WTC11 (cell line): ENCODE data around the gene PYGB. TPM values are rescaled to one million over a fixed set of nuclear protein-coding genes. Genes with fewer than 3 reads are reported as not detected.

Experiments used
- ATAC-seq: fragments of 200-7000 bp; cut with Tn5 transposase; 2 replicates; pipeline ENCODE4 v1.10.0; 2021; ENCODE audit warnings: mild to moderate bottlenecking, moderate library complexity
- CTCF ChIA-PET: fragments of 300-600 bp; sonication (Branson Sonifier 250); formaldehyde crosslinking; loops from one replicate; lab custom pipeline; 2021; ENCODE audit warnings: antibody characterized with exemption; lab: Charles Lee
- POLR2A ChIA-PET: fragments of 350-600 bp; sonication (Branson Sonifier 250); formaldehyde crosslinking; loops from one replicate; lab custom pipeline; 2021; ENCODE audit warnings: antibody characterized with exemption; lab: Charles Lee
- DNase-seq: peaks from one replicate; pipeline ENCODE4 v3.0.0; 2021; ENCODE audit warnings: low spot score
- H3K27ac Mint-ChIP-seq: 2 replicates; pipeline ENCODE4 v1.8.0; 2021; ENCODE audit warnings: mixed read lengths
- H3K27me3 Mint-ChIP-seq: 2 replicates; pipeline ENCODE4 v1.8.0; 2021; ENCODE audit warnings: low read depth, mild to moderate bottlenecking, moderate library complexity, mixed read lengths
- H3K36me3 Mint-ChIP-seq: 2 replicates; pipeline ENCODE4 v1.8.0; 2021; ENCODE audit warnings: mixed read lengths
- H3K4me1 Mint-ChIP-seq: 2 replicates; pipeline ENCODE4 v1.8.0; 2022; ENCODE audit warnings: mixed read lengths
- H3K4me3 Mint-ChIP-seq: 2 replicates; pipeline ENCODE4 v1.8.0; 2021; ENCODE audit warnings: mild to moderate bottlenecking, moderate library complexity, mixed read lengths
- H3K9me3 Mint-ChIP-seq: 2 replicates; pipeline ENCODE4 v1.8.0; 2021; ENCODE audit warnings: mixed read lengths
- ATF3 ChIP-seq: sonication (generic); formaldehyde crosslinking; conservative IDR thresholded peaks from 2 replicates; pipeline ENCODE4 v1.8.1; 2022; ENCODE audit warnings: mild to moderate bottlenecking, missing genetic modification reagents
- CREM ChIP-seq: sonication (generic); formaldehyde crosslinking; IDR thresholded peaks from 2 replicates; pipeline ENCODE4 v1.8.1; 2022; ENCODE audit warnings: mild to moderate bottlenecking, missing genetic modification reagents, moderate library complexity
- FOXJ3 ChIP-seq: sonication (generic); formaldehyde crosslinking; IDR thresholded peaks from 2 replicates; pipeline ENCODE4 v1.9.0; 2021; ENCODE audit warnings: missing genetic modification reagents, mild to moderate bottlenecking, borderline replicate concordance
- FOXK1 ChIP-seq: sonication (generic); formaldehyde crosslinking; IDR thresholded peaks from 2 replicates; pipeline ENCODE4 v1.8.0; 2022; ENCODE audit warnings: mild to moderate bottlenecking, moderate library complexity, missing genetic modification reagents
- GRHL2 ChIP-seq: fragments of 250-450 bp; sonication (Bioruptor Pico); IDR thresholded peaks from 2 replicates; pipeline ENCODE4 v1.8.0; 2022; ENCODE audit warnings: mild to moderate bottlenecking, moderate library complexity; ENCODE audit not compliant: insufficient replicate concordance, severe bottlenecking
- JAZF1 ChIP-seq: fragments of 250-450 bp; sonication (Bioruptor Pico); IDR thresholded peaks from 2 replicates; pipeline ENCODE4 v1.9.0; 2021; ENCODE audit warnings: moderate library complexity, mild to moderate bottlenecking, inconsistent platforms
- KAT7 ChIP-seq: sonication (generic); formaldehyde crosslinking; IDR thresholded peaks from 2 replicates; pipeline ENCODE4 v1.8.1; 2023; ENCODE audit warnings: missing genetic modification reagents, mild to moderate bottlenecking, borderline replicate concordance
- MAX ChIP-seq: sonication (generic); formaldehyde crosslinking; IDR thresholded peaks from 2 replicates; pipeline ENCODE4 v1.8.0; 2022; ENCODE audit warnings: mild to moderate bottlenecking, missing genetic modification reagents
- MYBL2 ChIP-seq: sonication (generic); formaldehyde crosslinking; IDR thresholded peaks from 2 replicates; pipeline ENCODE4 v1.8.1; 2023; ENCODE audit warnings: mild to moderate bottlenecking, moderate library complexity, missing genetic modification reagents
- NFYB ChIP-seq: sonication (generic); formaldehyde crosslinking; conservative IDR thresholded peaks from 2 replicates; pipeline ENCODE4 v1.8.0; 2022; ENCODE audit warnings: low read depth, missing genetic modification reagents
- NR3C1 ChIP-seq: sonication (generic); formaldehyde crosslinking; conservative IDR thresholded peaks from 2 replicates; pipeline ENCODE4 v1.8.1; 2023; ENCODE audit warnings: low read depth, mild to moderate bottlenecking, missing genetic modification reagents
- RORB ChIP-seq: fragments of 250-450 bp; sonication (Bioruptor Pico); IDR thresholded peaks from 2 replicates; pipeline ENCODE4 v1.9.0; 2021; ENCODE audit warnings: mild to moderate bottlenecking
- SMAD4 ChIP-seq: sonication (generic); formaldehyde crosslinking; IDR thresholded peaks from 2 replicates; pipeline ENCODE4 v1.8.0; 2022; ENCODE audit warnings: mild to moderate bottlenecking, missing genetic modification reagents
- SP1 ChIP-seq: sonication (generic); formaldehyde crosslinking; conservative IDR thresholded peaks from 2 replicates; pipeline ENCODE4 v1.8.1; 2022; ENCODE audit warnings: missing genetic modification reagents
- TEAD4 ChIP-seq: sonication (generic); formaldehyde crosslinking; IDR thresholded peaks from 2 replicates; pipeline ENCODE4 v1.8.0; 2022; ENCODE audit warnings: mild to moderate bottlenecking, missing genetic modification reagents
- ZNF263 ChIP-seq: sonication (generic); formaldehyde crosslinking; IDR thresholded peaks from 2 replicates; pipeline ENCODE4 v1.8.1; 2022; ENCODE audit warnings: low read depth, mild to moderate bottlenecking, moderate library complexity, missing genetic modification reagents
- ZNF512 ChIP-seq: sonication (generic); formaldehyde crosslinking; IDR thresholded peaks from 2 replicates; pipeline ENCODE4 v1.8.1; 2022; ENCODE audit warnings: missing genetic modification reagents, borderline replicate concordance
- ZNF671 ChIP-seq: fragments of 250-450 bp; sonication (Bioruptor Pico); IDR thresholded peaks from 2 replicates; pipeline ENCODE4 v1.8.0; 2021; ENCODE audit warnings: mild to moderate bottlenecking
- total RNA-seq: library from RNA; stranded (reverse); gene quantifications from 3 replicates; pipeline ENCODE4 v1.2.3, GENCODE V29; 2021
- TF ChIP-seq, protein P1 (sequence below): sonication (generic); formaldehyde crosslinking; IDR thresholded peaks from 2 replicates; pipeline ENCODE4 v1.8.1; 2023; ENCODE audit warnings: mild to moderate bottlenecking, moderate library complexity, missing genetic modification reagents
- TF ChIP-seq, protein P2 (sequence below): sonication (generic); formaldehyde crosslinking; IDR thresholded peaks from 2 replicates; pipeline ENCODE4 v1.8.1; 2022; ENCODE audit warnings: mild to moderate bottlenecking, moderate library complexity, missing genetic modification reagents
- TF ChIP-seq, protein P3 (sequence below): sonication (generic); formaldehyde crosslinking; IDR thresholded peaks from 2 replicates; pipeline ENCODE4 v1.8.1; 2022; ENCODE audit warnings: mild to moderate bottlenecking, missing genetic modification reagents, moderate library complexity, borderline replicate concordance

The PYGB gene
- total RNA-seq, 1 experiment from 2014 or later = 48.5 TPM

GRCh38 chr20:25252230-25252651 lies 4.4 kb downstream of the PYGB start (continued):
- TF ChIP-seq ZNF512 (CRISPR knock-in tag) = no peak
- TF ChIP-seq, all 79 proteins: peak for 0

DNA sequence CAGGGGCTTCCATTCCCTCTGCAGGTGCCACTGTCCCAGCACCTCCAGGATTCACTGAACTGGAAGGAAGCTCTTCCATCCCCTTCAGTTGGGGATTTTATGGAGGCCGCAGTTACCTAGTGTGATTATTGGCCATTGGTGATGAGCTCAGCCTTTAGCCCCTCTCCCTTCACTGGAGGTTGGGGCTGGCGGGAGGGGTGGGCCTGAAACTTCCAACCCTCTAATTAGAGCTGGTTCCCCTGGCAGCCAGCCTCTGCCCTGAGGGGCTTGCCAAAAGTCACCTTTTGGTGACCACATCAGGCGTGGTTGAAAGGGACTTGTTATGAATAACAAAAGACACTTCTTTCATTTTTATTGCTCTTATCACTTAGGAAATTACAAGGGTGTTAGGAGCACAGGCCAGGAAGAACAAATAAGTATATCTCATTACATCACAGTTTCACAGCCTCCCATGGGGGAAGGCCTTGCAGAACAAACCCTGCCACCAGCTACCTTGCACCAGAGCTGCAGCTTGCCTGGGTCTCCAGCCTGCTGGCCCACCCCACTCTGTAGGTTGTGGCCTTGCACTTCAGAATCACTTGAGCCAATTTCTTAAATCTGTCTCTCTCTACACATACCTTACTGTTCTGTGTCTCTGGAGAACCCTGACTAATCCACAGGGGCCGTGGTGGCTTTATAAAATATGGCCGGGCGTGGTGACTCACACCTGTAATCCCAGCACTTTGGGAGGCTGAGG lies 5.0 kb downstream of the PYGB start:
- TF ChIP-seq, protein P1, sequence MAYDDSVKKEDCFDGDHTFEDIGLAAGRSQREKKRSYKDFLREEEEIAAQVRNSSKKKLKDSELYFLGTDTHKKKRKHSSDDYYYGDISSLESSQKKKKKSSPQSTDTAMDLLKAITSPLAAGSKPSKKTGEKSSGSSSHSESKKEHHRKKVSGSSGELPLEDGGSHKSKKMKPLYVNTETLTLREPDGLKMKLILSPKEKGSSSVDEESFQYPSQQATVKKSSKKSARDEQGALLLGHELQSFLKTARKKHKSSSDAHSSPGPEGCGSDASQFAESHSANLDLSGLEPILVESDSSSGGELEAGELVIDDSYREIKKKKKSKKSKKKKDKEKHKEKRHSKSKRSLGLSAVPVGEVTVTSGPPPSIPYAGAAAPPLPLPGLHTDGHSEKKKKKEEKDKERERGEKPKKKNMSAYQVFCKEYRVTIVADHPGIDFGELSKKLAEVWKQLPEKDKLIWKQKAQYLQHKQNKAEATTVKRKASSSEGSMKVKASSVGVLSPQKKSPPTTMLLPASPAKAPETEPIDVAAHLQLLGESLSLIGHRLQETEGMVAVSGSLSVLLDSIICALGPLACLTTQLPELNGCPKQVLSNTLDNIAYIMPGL (CRISPR knock-in tag) = no peak
- TF ChIP-seq FOXK1 (CRISPR knock-in tag) (no peak), SP1 (CRISPR knock-in tag) (no peak), CREM (CRISPR knock-in tag) (no peak), ATF3 (CRISPR knock-in tag) (no peak), ZNF671 (CRISPR knock-in tag) (no peak), RORB (CRISPR knock-in tag) (no peak), JAZF1 (CRISPR knock-in tag) (no peak)
- TF ChIP-seq, protein P2, sequence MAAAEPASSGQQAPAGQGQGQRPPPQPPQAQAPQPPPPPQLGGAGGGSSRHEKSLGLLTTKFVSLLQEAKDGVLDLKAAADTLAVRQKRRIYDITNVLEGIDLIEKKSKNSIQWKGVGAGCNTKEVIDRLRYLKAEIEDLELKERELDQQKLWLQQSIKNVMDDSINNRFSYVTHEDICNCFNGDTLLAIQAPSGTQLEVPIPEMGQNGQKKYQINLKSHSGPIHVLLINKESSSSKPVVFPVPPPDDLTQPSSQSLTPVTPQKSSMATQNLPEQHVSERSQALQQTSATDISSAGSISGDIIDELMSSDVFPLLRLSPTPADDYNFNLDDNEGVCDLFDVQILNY (CRISPR knock-in tag) = no peak
- TF ChIP-seq, all 79 proteins: peak for 0
- DNase-seq = no peak
- no peaks in the 10 kb centered on the region for H3K9me3 Mint-ChIP-seq
- peaks cover 7% of the 10 kb centered on the region; the same call in 1 of the 2 replicates for H3K36me3 Mint-ChIP-seq
- peaks cover 26% of the 10 kb centered on the region for H3K4me1 Mint-ChIP-seq
- ATAC-seq = no peak
- no peak overlapping the region; the same call in 1 of the 2 replicates for H3K27ac Mint-ChIP-seq
- CTCF ChIA-PET = interaction anchor here (1.8 kb wide), 1 partner anchor 43 kb away, joined by 5 read pairs; no protein-coding TSS in a partner anchor
- POLR2A ChIA-PET = no interaction called here
- no peaks in the 10 kb centered on the region for H3K27me3 Mint-ChIP-seq
- H3K4me3 Mint-ChIP-seq = no peak overlapping the region

DNA sequence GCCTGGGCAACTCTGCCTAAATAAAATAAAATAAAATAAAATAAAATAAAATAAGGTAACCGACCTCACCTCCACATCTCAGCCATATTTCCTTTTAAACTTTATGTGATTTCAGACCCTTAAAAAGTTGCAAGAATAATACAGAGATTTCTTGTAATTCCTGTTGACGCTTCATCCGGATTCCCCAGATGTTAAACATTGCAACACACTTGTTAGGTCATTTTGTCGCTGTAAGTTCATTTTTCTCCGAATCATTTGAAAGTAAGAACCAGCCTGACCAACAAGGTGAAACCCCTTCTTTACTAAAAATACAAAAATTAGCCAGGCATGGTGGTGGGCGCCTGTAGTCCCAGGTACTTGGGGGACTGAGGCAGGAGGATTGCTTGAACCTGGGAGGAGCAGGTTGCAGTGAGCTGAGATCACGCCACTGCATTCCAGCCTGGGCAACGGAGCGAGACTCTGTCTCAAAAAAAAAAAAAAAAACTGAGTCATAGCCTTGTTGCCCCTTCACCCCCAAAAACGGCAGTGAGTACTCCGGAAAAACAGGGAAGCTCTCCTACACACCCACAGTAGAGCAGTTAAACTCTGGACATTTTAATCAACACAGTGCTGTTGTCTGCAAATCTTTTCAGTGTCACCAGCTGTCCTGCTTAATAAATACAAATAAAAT lies 5.9 kb downstream of the PYGB start:
- ATAC-seq (no peak), DNase-seq (no peak)
- ChIA-PET POLR2A (no interaction called here), CTCF (interaction anchor here (1.6 kb wide), 1 partner anchor 145 kb away, joined by 7 read pairs; no protein-coding TSS in a partner anchor)
- no peaks in the 10 kb centered on the region for H3K27me3 Mint-ChIP-seq
- TF ChIP-seq GRHL2 (CRISPR knock-in tag) (no peak), ZNF263 (no peak), ZNF671 (CRISPR knock-in tag) (no peak)
- no peak overlapping the region for H3K4me3 Mint-ChIP-seq
- H3K36me3 Mint-ChIP-seq = peaks cover 9% of the 10 kb centered on the region; the same call in 1 of the 2 replicates
- H3K4me1 Mint-ChIP-seq = peaks cover 25% of the 10 kb centered on the region
- no peaks in the 10 kb centered on the region for H3K9me3 Mint-ChIP-seq
- H3K27ac Mint-ChIP-seq = no peak overlapping the region

DNA sequence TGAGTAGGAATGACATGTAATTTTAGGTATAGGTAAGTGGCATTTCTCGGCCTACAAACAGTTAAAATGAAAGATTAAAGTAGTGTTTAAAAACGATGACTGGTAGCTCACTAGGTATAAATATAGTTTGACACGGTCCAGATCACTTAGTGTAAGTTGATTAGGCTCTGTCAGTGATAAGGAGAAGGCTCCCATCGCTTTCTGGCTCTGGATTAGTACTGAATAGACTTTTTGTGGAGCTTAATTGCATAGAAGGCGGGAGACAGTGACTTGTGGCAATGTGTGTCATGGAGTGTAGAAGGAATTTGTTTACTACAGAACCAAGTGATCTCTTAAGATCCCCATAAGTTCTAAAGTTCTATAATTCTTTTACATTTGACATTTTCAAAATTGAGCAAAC lies 6.7 kb downstream of the PYGB start:
- no peak overlapping the region for H3K4me3 Mint-ChIP-seq
- DNase-seq = no peak
- CTCF ChIA-PET = interaction anchor here (1.6 kb wide), 1 partner anchor 145 kb away, joined by 7 read pairs; no protein-coding TSS in a partner anchor
- no peaks in the 10 kb centered on the region for H3K27me3 Mint-ChIP-seq
- H3K36me3 Mint-ChIP-seq = peaks cover 16% of the 10 kb centered on the region
- no peak for ATAC-seq
- peaks cover 17% of the 10 kb centered on the region for H3K4me1 Mint-ChIP-seq
- POLR2A ChIA-PET = no interaction called here
- H3K9me3 Mint-ChIP-seq = no peaks in the 10 kb centered on the region
- H3K27ac Mint-ChIP-seq = no peak overlapping the region
- no peak for TF ChIP-seq NR3C1 (CRISPR knock-in tag)
- no peak for TF ChIP-seq NFYB (CRISPR knock-in tag)
- TF ChIP-seq MYBL2 = no peak
- TF ChIP-seq TEAD4 (CRISPR knock-in tag) = no peak
- TF ChIP-seq KAT7 (CRISPR knock-in tag) = no peak
- no peak for TF ChIP-seq FOXJ3
- no peak for TF ChIP-seq SMAD4 (CRISPR knock-in tag)
- TF ChIP-seq ATF3 (CRISPR knock-in tag) = no peak
- TF ChIP-seq, protein P3, sequence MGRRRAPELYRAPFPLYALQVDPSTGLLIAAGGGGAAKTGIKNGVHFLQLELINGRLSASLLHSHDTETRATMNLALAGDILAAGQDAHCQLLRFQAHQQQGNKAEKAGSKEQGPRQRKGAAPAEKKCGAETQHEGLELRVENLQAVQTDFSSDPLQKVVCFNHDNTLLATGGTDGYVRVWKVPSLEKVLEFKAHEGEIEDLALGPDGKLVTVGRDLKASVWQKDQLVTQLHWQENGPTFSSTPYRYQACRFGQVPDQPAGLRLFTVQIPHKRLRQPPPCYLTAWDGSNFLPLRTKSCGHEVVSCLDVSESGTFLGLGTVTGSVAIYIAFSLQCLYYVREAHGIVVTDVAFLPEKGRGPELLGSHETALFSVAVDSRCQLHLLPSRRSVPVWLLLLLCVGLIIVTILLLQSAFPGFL (CRISPR knock-in tag) = no peak
- TF ChIP-seq SP1 (CRISPR knock-in tag) = no peak
- TF ChIP-seq MAX (CRISPR knock-in tag) = no peak
- no peak for TF ChIP-seq ZNF263
